ENCODE data around the gene CEP152. TPM values are rescaled to one million over a fixed set of nuclear protein-coding genes. Genes with fewer than 3 reads are reported as not detected.

The CEP152 gene
- total and polyA plus RNA-seq, 9 of the 15 experiments (the other 6 are each of a cell fraction or from before 2014, with no cell fraction given), result 9.9 to 43.0 (median 23.6) TPM

DNA sequence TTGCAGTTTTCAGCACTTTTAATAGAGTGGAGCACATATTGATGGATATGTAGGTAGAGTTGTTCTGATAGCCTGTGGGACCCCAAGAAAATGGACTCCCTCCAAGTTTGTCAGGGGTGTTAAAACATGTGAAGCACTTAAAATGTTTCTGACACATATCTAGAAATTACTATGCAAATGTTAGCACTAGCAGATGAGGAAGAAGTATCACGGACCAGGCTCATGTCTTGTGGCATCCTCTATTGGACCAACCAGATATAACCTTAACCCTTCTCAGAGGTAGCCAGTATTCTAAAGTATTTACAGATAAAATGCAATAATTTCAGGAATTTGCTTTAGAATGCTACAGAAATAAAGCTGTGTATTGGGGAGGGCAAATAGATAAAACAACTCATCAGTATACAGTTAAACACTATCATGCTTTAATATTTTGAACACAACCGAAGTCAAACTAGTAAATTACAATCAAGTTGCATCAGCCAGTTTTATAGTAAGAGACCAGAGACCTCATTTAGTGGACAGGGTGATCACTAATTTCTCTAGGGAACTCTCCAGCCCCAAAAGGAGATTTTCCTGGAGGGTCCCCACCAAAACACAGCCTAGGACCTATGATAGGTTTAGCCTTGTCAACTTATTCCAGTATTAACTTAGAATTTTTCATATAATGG, 108.2 kb downstream of the CEP152 start:
- H3K79me2 ChIP-seq (ENCODE audit: control insufficient read depth, insufficient read depth, low read length), result no peaks in the 10 kb centered on the region
- no peak overlapping the region for H3K27ac ChIP-seq (ENCODE audit: extremely low read depth, low read depth, low read length)
- CTCF ChIA-PET (ENCODE audit: low intra/inter-chr PET ratio), result no interaction called here
- H3K9me3 ChIP-seq (replicated peaks; ENCODE audit: control insufficient read depth, insufficient read depth, low read depth, low read length), result no peaks in the 10 kb centered on the region
- no peak overlapping the region for H2AFZ ChIP-seq (ENCODE audit: low read depth, low read length)
- H3K27me3 ChIP-seq (ENCODE audit: control insufficient read depth in 2 of 2, insufficient read depth in 2 of 2, low read length in 2 of 2), result no peaks in the 10 kb centered on the region
- no peaks in the 10 kb centered on the region for H3K9me1 ChIP-seq (ENCODE audit: control insufficient read depth, insufficient read depth, low read length)
- H4K20me1 ChIP-seq (replicated peaks; ENCODE audit: control insufficient read depth, insufficient read depth, low read length), result no peaks in the 10 kb centered on the region
- no TSS peak for BruUV-seq (replicated peaks)
- no peak for DNase-seq (ENCODE audit: extremely low read depth in 1 of 4, low spot score in 3 of 4)
- no peak overlapping the region for H3K9ac ChIP-seq (ENCODE audit: insufficient read depth in 1 of 2, low read depth in 2 of 2, low read length in 2 of 2)
- no peak overlapping the region for H3K4me3 ChIP-seq
- peaks cover 0 to 3% of the 10 kb centered on the region in 2 experiments; a peak in 1 of 5 replicates for H3K4me1 ChIP-seq (replicated peaks in 1 of 2; ENCODE audit: control insufficient read depth in 2 of 2, insufficient read depth in 2 of 2, low read length in 2 of 2)
- POLR2A ChIA-PET, result no interaction called here
- no peaks in the 10 kb centered on the region for H3K36me3 ChIP-seq (ENCODE audit: control insufficient read depth, insufficient read depth, low read length)
- whole genome bisulfite sequencing (ENCODE audit: insufficient coverage, low coverage, missing lambda C conversion rate), result 45% methylated on average over 2 of the region's 2 CpGs
- H3K4me2 ChIP-seq (ENCODE audit: insufficient read depth, low read length), result no peak overlapping the region
- peak; percentile 69 for ATAC-seq
- in situ Hi-C loops (cut with MboI) (no loop called here), intact Hi-C loops (cut with micrococcal nuclease) (no loop called here)
- FAIRE-seq, result no peak
- TF ChIP-seq POLR2H (tag; IDR thresholded peaks at IDR 0.05; ENCODE audit: low read depth) (no peak), ZNF140 (CRISPR knock-in tag; IDR thresholded peaks at IDR 0.05) (no peak), CEBPG (CRISPR knock-in tag; IDR thresholded peaks at IDR 0.05) (0 out of 2 replicates have a peak, but pooled peaks have one; percentile 23), CEBPG (tag; conservative IDR thresholded peaks at IDR 0.05 in 1 of 2, IDR thresholded peaks at IDR 0.05 in 1 of 2) (peak in 1 of 2 experiments; percentile 90; a peak in 2 of 4 replicates), ZKSCAN8 (CRISPR knock-in tag; IDR thresholded peaks at IDR 0.05) (peak; percentile 55; the same call in 1 of the 2 replicates), ZNF445 (CRISPR knock-in tag; IDR thresholded peaks at IDR 0.05; ENCODE audit: low read depth) (no peak), ZNF354B (CRISPR knock-in tag; IDR thresholded peaks at IDR 0.05) (no peak), DMBX1 (CRISPR knock-in tag; IDR thresholded peaks at IDR 0.05; ENCODE audit: borderline replicate concordance) (peak; percentile 36; the same call in 1 of the 2 replicates), ZSCAN32 (CRISPR knock-in tag; IDR thresholded peaks at IDR 0.05) (0 out of 2 replicates have a peak, but pooled peaks have one; percentile 15), ZNF175 (CRISPR knock-in tag; IDR thresholded peaks at IDR 0.05; ENCODE audit: low read depth) (peak; percentile 58; the same call in 1 of the 2 replicates)
- TF ChIP-seq, protein P1, sequence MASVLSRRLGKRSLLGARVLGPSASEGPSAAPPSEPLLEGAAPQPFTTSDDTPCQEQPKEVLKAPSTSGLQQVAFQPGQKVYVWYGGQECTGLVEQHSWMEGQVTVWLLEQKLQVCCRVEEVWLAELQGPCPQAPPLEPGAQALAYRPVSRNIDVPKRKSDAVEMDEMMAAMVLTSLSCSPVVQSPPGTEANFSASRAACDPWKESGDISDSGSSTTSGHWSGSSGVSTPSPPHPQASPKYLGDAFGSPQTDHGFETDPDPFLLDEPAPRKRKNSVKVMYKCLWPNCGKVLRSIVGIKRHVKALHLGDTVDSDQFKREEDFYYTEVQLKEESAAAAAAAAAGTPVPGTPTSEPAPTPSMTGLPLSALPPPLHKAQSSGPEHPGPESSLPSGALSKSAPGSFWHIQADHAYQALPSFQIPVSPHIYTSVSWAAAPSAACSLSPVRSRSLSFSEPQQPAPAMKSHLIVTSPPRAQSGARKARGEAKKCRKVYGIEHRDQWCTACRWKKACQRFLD (CRISPR knock-in tag; IDR thresholded peaks at IDR 0.05), result peak; percentile 32; the same call in 1 of the 2 replicates
- TF ChIP-seq, protein P2, sequence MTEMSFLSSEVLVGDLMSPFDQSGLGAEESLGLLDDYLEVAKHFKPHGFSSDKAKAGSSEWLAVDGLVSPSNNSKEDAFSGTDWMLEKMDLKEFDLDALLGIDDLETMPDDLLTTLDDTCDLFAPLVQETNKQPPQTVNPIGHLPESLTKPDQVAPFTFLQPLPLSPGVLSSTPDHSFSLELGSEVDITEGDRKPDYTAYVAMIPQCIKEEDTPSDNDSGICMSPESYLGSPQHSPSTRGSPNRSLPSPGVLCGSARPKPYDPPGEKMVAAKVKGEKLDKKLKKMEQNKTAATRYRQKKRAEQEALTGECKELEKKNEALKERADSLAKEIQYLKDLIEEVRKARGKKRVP (CRISPR knock-in tag; IDR thresholded peaks at IDR 0.05), result peak; percentile 74; the same call in 1 of the 2 replicates
- TF ChIP-seq, protein P3, sequence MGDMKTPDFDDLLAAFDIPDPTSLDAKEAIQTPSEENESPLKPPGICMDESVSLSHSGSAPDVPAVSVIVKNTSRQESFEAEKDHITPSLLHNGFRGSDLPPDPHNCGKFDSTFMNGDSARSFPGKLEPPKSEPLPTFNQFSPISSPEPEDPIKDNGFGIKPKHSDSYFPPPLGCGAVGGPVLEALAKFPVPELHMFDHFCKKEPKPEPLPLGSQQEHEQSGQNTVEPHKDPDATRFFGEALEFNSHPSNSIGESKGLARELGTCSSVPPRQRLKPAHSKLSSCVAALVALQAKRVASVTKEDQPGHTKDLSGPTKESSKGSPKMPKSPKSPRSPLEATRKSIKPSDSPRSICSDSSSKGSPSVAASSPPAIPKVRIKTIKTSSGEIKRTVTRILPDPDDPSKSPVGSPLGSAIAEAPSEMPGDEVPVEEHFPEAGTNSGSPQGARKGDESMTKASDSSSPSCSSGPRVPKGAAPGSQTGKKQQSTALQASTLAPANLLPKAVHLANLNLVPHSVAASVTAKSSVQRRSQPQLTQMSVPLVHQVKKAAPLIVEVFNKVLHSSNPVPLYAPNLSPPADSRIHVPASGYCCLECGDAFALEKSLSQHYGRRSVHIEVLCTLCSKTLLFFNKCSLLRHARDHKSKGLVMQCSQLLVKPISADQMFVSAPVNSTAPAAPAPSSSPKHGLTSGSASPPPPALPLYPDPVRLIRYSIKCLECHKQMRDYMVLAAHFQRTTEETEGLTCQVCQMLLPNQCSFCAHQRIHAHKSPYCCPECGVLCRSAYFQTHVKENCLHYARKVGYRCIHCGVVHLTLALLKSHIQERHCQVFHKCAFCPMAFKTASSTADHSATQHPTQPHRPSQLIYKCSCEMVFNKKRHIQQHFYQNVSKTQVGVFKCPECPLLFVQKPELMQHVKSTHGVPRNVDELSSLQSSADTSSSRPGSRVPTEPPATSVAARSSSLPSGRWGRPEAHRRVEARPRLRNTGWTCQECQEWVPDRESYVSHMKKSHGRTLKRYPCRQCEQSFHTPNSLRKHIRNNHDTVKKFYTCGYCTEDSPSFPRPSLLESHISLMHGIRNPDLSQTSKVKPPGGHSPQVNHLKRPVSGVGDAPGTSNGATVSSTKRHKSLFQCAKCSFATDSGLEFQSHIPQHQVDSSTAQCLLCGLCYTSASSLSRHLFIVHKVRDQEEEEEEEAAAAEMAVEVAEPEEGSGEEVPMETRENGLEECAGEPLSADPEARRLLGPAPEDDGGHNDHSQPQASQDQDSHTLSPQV (IDR thresholded peaks at IDR 0.05), result peak; percentile 19; the same call in 1 of the 2 replicates
